Small intestine (tissue), 7 donors: ENCODE results near the gene PRKCE. TPM values are rescaled to one million over a fixed set of nuclear protein-coding genes. Genes with fewer than 3 reads are reported as not detected.

Experiments used
- DNase-seq, 2 donors: peaks; one replicate each; pipeline versions ENCODE4 v3.0.0 to v3.0.0-alpha.2; 2013
- FAIRE-seq: peaks from 2 replicates; lab custom pipeline; 2012; peaks lifted over from hg19 to GRCh38; lab: Jason Lieb, UNC
- H3K27ac ChIP-seq, 3 donors: one replicate each; pipeline ENCODE4 v1.5.1; 2013; ENCODE audit warnings: low read length in 2 of 3, mild to moderate bottlenecking in 2 of 3, control low read depth in 1 of 3, inconsistent platforms in 1 of 3, low read depth in 1 of 3, moderate library complexity in 1 of 3
- H3K27me3 ChIP-seq, 3 donors: one replicate each; pipeline ENCODE4 v1.6.1; 2013; ENCODE audit warnings: low read length in 3 of 3, inconsistent platforms in 1 of 3; ENCODE audit not compliant: control insufficient read depth in 3 of 3, insufficient read depth in 3 of 3
- H3K36me3 ChIP-seq, 3 donors: one replicate each; pipeline ENCODE4 v1.6.1; 2013; ENCODE audit warnings: low read length in 3 of 3, inconsistent platforms in 1 of 3, low read depth in 1 of 3, mild to moderate bottlenecking in 1 of 3, moderate library complexity in 1 of 3; ENCODE audit not compliant: control insufficient read depth in 3 of 3, insufficient read depth in 2 of 3
- H3K4me1 ChIP-seq, 3 donors: one replicate each; pipeline ENCODE4 v1.6.1; 2013; ENCODE audit warnings: low read length in 2 of 3, inconsistent platforms in 1 of 3, low read depth in 1 of 3, mild to moderate bottlenecking in 1 of 3, moderate library complexity in 1 of 3; ENCODE audit not compliant: control insufficient read depth in 3 of 3, insufficient read depth in 2 of 3
- H3K4me3 ChIP-seq, 3 donors: one replicate each; pipeline ENCODE4 v1.5.1; 2013; ENCODE audit warnings: low read length in 3 of 3, control low read depth in 1 of 3, inconsistent platforms in 1 of 3, low read depth in 1 of 3, mild to moderate bottlenecking in 1 of 3, moderate library complexity in 1 of 3
- H3K9me3 ChIP-seq, 2 donors: one replicate each; pipeline ENCODE4 v1.6.1; 2013; ENCODE audit warnings: low read depth in 1 of 2, low read length in 1 of 2; ENCODE audit not compliant: control insufficient read depth in 2 of 2, insufficient read depth in 1 of 2
- WGBS, 3 donors: extraction: QIAGEN DNeasy Blood & Tissue Kit; methylation state at CpG; one replicate each; pipeline ENCODE4 v1.1.7; 2013; 5-methylcytosine and 5-hydroxymethylcytosine counted together
- polyA plus RNA-seq, 4 donors: library from polyadenylated mRNA; stranded (reverse) in 3 of 4; unstranded in 1 of 4; fragments of 200-250 nt in 3 of 4; fragments of 120-200 nt in 1 of 4; gene quantifications; one replicate each; pipeline versions ENCODE4 v1.2.1 to v1.2.3, GENCODE V29; 2013
- donor health status: healthy with polysubstance abuse.
- donor health status: control.
- donor health status: control.
- donor health status: Bipolar disorder and iron deficiency.
- donor health status: healthy.

The PRKCE gene
- polyA plus RNA-seq, 4 donors, result 2.2 to 7.1 (median 5.4) TPM

GRCh38 chr2:45822272-45822630, 170.8 kb downstream of the PRKCE start:
- H3K4me3 ChIP-seq, result no peak overlapping the region
- WGBS, 3 donors, result 60 to 73% (median 72%) methylated on average over 5 of the region's 5 CpGs
- peaks cover 0 to 3% (median 0%) of the 10 kb centered on the region in 3 donors for H3K36me3 ChIP-seq
- FAIRE-seq, result no peak
- H3K4me1 ChIP-seq, result peaks cover 2 to 7% (median 5%) of the 10 kb centered on the region in 3 donors
- no peak overlapping the region for H3K27ac ChIP-seq
- H3K27me3 ChIP-seq, result no peaks in the 10 kb centered on the region
- H3K9me3 ChIP-seq, result no peaks in the 10 kb centered on the region
- DNase-seq, result no peak

GRCh38 chr2:45823723-45824206, 172.3 kb downstream of the PRKCE start:
- Histone ChIP-seq H3K36me3 (peaks cover 0 to 3% (median 0%) of the 10 kb centered on the region in 3 donors), H3K9me3 (no peaks in the 10 kb centered on the region), H3K4me1 (peaks cover 2 to 7% (median 5%) of the 10 kb centered on the region in 3 donors), H3K4me3 (no peak overlapping the region), H3K27me3 (no peaks in the 10 kb centered on the region), H3K27ac (no peak overlapping the region)
- FAIRE-seq (no peak), DNase-seq (no peak)
- WGBS, 3 donors, result 86 to 88% (median 87%) methylated on average over 4 of the region's 4 CpGs

- Histone ChIP-seq H3K36me3 (peaks cover 0 to 3% (median 0%) of the 10 kb centered on the region in 3 donors), H3K9me3 (peaks cover 0 to 6% of the 10 kb centered on the region in 2 donors), H3K4me3 (no peak overlapping the region), H3K4me1 (peaks cover 2 to 7% (median 5%) of the 10 kb centered on the region in 3 donors), H3K27ac (no peak overlapping the region), H3K27me3 (no peaks in the 10 kb centered on the region)
- FAIRE-seq, result no peak
- whole genome bisulfite sequencing, 3 donors, result 81 to 93% (median 89%) methylated on average over 6 of the region's 6 CpGs
- DNase-seq, result no peak
Measured at GRCh38 chr2:45825001-45825651, 173.7 kb downstream of the PRKCE start.

GRCh38 chr2:45826460-45826859, 175.0 kb downstream of the PRKCE start:
- Histone ChIP-seq H3K36me3 (peaks cover 0 to 3% (median 0%) of the 10 kb centered on the region in 3 donors), H3K9me3 (peaks cover 0 to 14% of the 10 kb centered on the region in 2 donors), H3K4me1 (peaks cover 2 to 5% (median 5%) of the 10 kb centered on the region in 3 donors), H3K27ac (no peak overlapping the region), H3K4me3 (no peak overlapping the region), H3K27me3 (no peaks in the 10 kb centered on the region)
- 87 to 90% (median 89%) methylated on average over 6 of the region's 6 CpGs for WGBS, 3 donors
- FAIRE-seq, result no peak
- DNase-seq, result no peak

GRCh38 chr2:45826884-45827635, 175.6 kb downstream of the PRKCE start:
- Histone ChIP-seq H3K27ac (no peak overlapping the region), H3K36me3 (peaks cover 0 to 3% (median 0%) of the 10 kb centered on the region in 3 donors), H3K27me3 (no peaks in the 10 kb centered on the region), H3K4me1 (peaks cover 2 to 5% (median 4%) of the 10 kb centered on the region in 3 donors), H3K4me3 (no peak overlapping the region), H3K9me3 (peaks cover 0 to 16% of the 10 kb centered on the region in 2 donors)
- 76 to 88% (median 82%) methylated on average over 10 of the region's 10 CpGs for WGBS, 3 donors
- FAIRE-seq (no peak), DNase-seq (no peak)

- no peak for FAIRE-seq
- Histone ChIP-seq H3K4me3 (no peak overlapping the region), H3K36me3 (no peaks in the 10 kb centered on the region), H3K27ac (no peak overlapping the region), H3K4me1 (no peaks in the 10 kb centered on the region), H3K27me3 (no peaks in the 10 kb centered on the region), H3K9me3 (peaks cover 0 to 16% of the 10 kb centered on the region in 2 donors)
- no peak for DNase-seq
Measured at GRCh38 chr2:45830322-45830721, 178.8 kb downstream of the PRKCE start.

GRCh38 chr2:45833301-45833967, 182.0 kb downstream of the PRKCE start:
- DNase-seq (no peak), FAIRE-seq (no peak)
- Histone ChIP-seq H3K4me3 (no peak overlapping the region), H3K9me3 (peaks cover 0 to 16% of the 10 kb centered on the region in 2 donors), H3K27me3 (no peaks in the 10 kb centered on the region), H3K4me1 (no peaks in the 10 kb centered on the region), H3K36me3 (no peaks in the 10 kb centered on the region), H3K27ac (no peak overlapping the region)
- 77 to 86% (median 78%) methylated on average over 3 of the region's 3 CpGs for WGBS, 3 donors

GRCh38 chr2:45833968-45834344, 182.5 kb downstream of the PRKCE start:
- DNase-seq, result no peak
- Histone ChIP-seq H3K9me3 (peaks cover 0 to 16% of the 10 kb centered on the region in 2 donors), H3K36me3 (no peaks in the 10 kb centered on the region), H3K4me3 (no peak overlapping the region), H3K27ac (no peak overlapping the region), H3K4me1 (no peaks in the 10 kb centered on the region), H3K27me3 (no peaks in the 10 kb centered on the region)
- no peak for FAIRE-seq
- 60 to 80% (median 64%) methylated on average over 3 of the region's 3 CpGs for WGBS, 3 donors
